Putamen (tissue), 1 donor: ENCODE measurements around the gene BCL7A.
"Not testable (repeated sequence)": the region's sequence is repeated elsewhere in the genome, so short reads cannot be mapped to it uniquely, and the experiment has no call there.

Source experiments
- DNase-seq: peaks from one replicate; pipeline ENCODE4 v3.0.0-alpha.2; 2016; ENCODE audit warnings: low spot score

BCL7A gene

GRCh38 chr12:122056406-122056805 is 34.7 kb downstream of the BCL7A start:
- DNase-seq = not testable (repeated sequence)

- no peak for DNase-seq
These were observed 35.5 kb downstream of the BCL7A start for GRCh38 chr12:122057007-122057735.

- no peak for DNase-seq
These were observed 36.1 kb downstream of the BCL7A start for GRCh38 chr12:122057769-122058168.

- no peak for DNase-seq
These were observed 37.0 kb downstream of the BCL7A start for GRCh38 chr12:122058549-122059149.

- DNase-seq = no peak
These were observed 37.7 kb downstream of the BCL7A start for GRCh38 chr12:122059203-122059960.

GRCh38 chr12:122060081-122060501 is 38.4 kb downstream of the BCL7A start:
- no peak for DNase-seq

GRCh38 chr12:122061253-122061652 is 39.6 kb downstream of the BCL7A start:
- no peak for DNase-seq

GRCh38 chr12:122062832-122063693 is 41.4 kb downstream of the BCL7A start:
- no peak for DNase-seq

GRCh38 chr12:122063694-122064024 is 42.0 kb downstream of the BCL7A start:
- no peak for DNase-seq

- peak; percentile 86 for DNase-seq
These were observed 42.5 kb downstream of the BCL7A start for GRCh38 chr12:122064025-122064777.

GRCh38 chr12:122064780-122065588 is 43.3 kb downstream of the BCL7A start:
- no peak for DNase-seq

- DNase-seq = no peak
These were observed 45.9 kb downstream of the BCL7A start for GRCh38 chr12:122067548-122067947.

GRCh38 chr12:122067966-122068365 is 46.3 kb downstream of the BCL7A start:
- no peak for DNase-seq

GRCh38 chr12:122072031-122072970 is 50.6 kb downstream of the BCL7A start:
- DNase-seq = no peak

GRCh38 chr12:122073815-122074214 is 52.1 kb downstream of the BCL7A start:
- no peak for DNase-seq

- DNase-seq = no peak
These were observed 55.2 kb downstream of the BCL7A start for GRCh38 chr12:122076743-122077495.

- peak; percentile 92 for DNase-seq
These were observed 56.7 kb downstream of the BCL7A start, which contains the start of gene MLXIP for GRCh38 chr12:122078141-122079032. TSS of gene MLXIP (plus strand) at chr12:122078756. CDS start at chr12:122078854, 98 bp downstream.
